GM12874 (cell line): ENCODE results near the gene ZNRF3.

ENCODE experiments used
- TF ChIP-seq, protein P1 (sequence below): IDR thresholded peaks from 2 replicates; pipeline ENCODE4 v1.5.1; 2011; ENCODE audit warnings: low read depth, mild to moderate bottlenecking, control low read depth, low read length, moderate library complexity; ENCODE audit not compliant: insufficient read depth

ZNRF3 gene

DNA sequence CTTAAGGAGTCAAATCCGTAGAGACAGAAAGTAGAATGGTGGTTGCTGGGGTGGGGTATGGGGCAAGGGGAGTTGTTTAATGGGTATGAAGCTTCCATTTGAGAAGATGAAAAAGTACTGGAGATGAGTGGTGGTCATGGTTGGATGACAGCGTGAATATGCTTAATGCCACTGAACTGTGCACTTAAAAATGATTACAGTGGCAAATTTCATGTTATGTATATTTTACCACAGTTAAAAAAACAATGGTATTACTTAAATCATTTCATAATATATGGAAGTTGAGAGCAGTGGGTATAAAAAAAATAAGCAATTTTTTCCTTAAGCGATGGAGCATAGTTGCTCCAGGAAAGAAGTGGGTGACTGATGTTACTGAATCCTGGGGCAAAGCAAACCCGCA is 111.2 kb downstream of the ZNRF3 start:
- TF ChIP-seq, protein P1, sequence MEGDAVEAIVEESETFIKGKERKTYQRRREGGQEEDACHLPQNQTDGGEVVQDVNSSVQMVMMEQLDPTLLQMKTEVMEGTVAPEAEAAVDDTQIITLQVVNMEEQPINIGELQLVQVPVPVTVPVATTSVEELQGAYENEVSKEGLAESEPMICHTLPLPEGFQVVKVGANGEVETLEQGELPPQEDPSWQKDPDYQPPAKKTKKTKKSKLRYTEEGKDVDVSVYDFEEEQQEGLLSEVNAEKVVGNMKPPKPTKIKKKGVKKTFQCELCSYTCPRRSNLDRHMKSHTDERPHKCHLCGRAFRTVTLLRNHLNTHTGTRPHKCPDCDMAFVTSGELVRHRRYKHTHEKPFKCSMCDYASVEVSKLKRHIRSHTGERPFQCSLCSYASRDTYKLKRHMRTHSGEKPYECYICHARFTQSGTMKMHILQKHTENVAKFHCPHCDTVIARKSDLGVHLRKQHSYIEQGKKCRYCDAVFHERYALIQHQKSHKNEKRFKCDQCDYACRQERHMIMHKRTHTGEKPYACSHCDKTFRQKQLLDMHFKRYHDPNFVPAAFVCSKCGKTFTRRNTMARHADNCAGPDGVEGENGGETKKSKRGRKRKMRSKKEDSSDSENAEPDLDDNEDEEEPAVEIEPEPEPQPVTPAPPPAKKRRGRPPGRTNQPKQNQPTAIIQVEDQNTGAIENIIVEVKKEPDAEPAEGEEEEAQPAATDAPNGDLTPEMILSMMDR = no peak

DNA sequence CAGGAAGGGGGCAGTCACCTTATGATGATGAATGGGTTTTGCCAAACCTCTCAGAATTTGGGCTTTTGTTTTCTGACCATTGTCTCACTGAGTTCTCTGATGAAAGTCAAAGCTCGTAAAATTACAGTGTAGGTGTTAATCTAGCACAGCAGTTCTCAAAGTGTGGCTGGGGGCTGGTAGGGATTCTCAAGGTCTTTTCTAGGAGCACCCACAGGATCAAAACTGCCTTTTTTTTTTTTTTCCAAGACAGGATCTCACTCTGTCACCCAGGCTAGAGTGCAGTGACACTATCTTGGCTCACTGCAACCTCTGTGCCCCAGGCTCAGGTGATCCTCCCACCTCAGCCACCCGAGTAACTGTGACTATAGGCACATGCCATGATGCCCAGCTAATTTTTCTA is 112.2 kb downstream of the ZNRF3 start:
- TF ChIP-seq, protein P1 = no peak

DNA sequence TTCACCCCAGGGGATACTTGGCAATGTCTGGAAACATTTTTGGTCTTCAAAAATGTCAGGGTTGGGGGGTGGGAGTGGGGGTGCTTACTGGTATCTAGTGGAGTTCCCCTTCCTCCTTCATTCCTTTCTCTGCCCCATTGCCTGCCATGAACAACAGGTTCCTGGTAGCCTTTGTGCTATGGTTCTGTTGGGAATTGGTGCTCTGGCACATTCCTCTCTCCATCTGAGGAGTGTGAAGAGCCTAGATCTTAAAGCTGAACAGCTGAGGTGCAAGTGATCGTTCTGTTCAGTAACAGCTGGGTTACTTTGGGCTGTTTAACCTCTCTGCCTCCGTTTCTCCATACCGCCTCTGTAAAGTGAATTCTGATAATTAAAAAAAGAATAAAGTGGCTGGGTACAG is 114.0 kb downstream of the ZNRF3 start:
- TF ChIP-seq, protein P1 = no peak

DNA sequence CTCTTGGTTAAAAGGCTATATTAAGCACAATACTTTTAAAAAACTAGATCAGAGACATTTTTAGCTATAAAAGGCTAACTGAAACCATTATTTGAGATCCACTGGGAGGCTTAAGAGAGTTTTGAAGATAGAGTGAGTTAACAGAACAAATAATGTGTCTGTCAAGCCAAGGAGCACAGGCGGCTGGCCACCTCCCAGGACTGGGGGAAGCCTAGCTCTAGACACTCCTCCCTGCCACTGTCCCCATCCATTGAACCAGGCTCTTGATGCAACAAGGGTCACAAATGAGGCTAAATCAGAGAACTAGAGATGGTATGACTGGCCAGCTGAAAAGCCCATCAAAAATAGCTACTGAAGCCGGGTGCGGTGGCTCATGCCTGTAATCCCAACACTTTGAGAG is 115.3 kb downstream of the ZNRF3 start:
- TF ChIP-seq, protein P1 = no peak

DNA sequence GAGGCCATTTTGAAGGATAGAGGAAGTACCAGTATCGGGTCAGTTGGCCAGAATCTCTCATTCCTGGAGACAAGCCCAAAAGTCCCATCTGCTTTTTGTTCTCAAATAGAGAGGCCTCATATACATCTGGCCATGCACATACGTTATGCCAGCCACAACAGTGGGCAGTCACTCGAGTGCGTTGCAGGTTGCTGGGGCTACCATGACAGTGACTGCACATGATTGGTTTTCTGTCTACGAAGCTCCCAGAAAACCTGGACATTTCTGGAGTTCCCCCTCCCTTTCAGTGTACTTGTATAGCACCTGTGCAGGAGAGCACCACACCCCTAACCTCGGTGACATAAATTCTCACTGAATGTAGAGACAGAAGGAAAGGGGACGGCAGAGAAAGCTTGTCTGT is 116.1 kb downstream of the ZNRF3 start:
- TF ChIP-seq, protein P1 = no peak

DNA sequence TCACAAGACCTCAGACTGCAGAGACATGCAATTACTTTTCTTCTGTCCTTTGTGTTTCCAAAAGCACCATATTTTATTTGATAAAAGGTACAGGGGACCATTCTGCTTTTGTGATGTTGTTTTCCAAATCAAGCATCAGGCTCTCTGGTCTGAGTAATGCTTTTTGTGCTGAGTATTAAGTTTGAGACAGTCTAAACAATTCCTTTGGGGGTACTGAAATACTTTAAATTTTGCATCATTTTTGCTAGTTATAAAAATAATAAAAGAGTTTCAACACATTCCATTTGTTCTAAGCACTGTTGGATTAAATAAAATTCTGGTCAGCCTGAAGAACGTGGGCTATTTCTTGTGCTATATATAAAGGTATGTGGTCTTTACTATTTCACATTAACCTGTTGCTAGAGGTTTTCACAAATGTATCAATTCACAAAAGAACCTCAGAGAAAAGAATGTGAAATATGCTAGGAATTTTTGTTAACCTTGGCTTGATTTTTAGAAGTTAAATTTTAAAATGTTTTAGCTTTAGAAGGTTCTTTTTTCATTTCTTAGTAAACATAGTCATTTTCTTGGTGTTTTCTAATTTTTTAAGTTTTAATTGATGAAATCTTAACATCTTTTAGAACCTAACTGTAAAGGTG is 116.7 kb downstream of the ZNRF3 start:
- TF ChIP-seq, protein P1 = no peak

DNA sequence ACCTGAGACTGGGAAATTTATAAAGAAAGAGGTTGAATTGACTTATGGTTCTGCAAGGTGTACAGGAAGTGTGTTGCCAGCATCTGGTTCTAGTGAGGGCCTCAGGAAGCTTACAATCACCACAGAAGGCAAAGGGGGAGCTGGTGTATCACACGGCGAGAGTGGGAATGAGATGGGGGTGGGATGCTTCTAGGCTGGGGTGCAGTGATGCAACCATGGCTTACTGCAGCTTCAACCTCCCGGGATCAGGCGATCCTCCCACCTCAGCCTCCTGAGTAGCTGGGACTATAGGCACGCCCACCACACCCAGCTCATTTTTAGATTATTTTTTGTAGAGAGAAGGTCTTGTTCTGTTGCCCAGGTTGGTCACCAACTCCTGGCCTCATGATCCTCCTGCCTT is 117.3 kb downstream of the ZNRF3 start:
- TF ChIP-seq, protein P1 = no peak
